ENCODE measurements around the gene ABCD3. TPM values are rescaled to one million over a fixed set of nuclear protein-coding genes. Genes with fewer than 3 reads are reported as not detected.

Gene ABCD3
- total RNA-seq, 1 donor from 2014 or later = 25.7 TPM

DNA sequence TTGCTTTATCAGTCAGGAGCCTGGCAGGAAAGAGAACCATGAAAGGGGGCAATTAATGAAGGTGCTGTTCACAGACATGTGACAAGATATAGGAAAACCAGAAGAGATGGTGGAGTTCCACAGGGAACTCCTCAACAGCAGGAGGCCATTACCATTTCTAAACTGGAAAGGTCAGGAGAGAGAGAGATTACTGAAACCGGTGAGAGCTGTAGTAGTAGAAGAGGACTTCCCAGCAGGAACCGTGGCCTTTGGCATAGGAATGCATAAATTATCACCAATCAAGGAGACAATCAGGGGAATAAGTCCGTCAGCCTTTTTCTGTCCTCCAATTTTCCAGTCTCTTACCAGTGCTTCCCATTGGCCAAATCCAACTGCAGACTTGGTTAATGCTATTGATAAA, 23.0 kb upstream of the ABCD3 start:
- no peaks in the 10 kb centered on the region for H3K36me3 Mint-ChIP-seq (ENCODE audit: low read depth)
- intact Hi-C loops (cut with micrococcal nuclease) = no loop called here
- peaks cover 12% of the 10 kb centered on the region for H3K27me3 Mint-ChIP-seq (ENCODE audit: insufficient read depth)
- no peaks in the 10 kb centered on the region for H3K4me1 Mint-ChIP-seq (ENCODE audit: low read depth)
- H3K27ac Mint-ChIP-seq = no peak overlapping the region
- DNase-seq (ENCODE audit: low spot score) = no peak
- no peaks in the 10 kb centered on the region for H3K9me3 Mint-ChIP-seq
- no peak overlapping the region for H3K4me3 Mint-ChIP-seq

DNA sequence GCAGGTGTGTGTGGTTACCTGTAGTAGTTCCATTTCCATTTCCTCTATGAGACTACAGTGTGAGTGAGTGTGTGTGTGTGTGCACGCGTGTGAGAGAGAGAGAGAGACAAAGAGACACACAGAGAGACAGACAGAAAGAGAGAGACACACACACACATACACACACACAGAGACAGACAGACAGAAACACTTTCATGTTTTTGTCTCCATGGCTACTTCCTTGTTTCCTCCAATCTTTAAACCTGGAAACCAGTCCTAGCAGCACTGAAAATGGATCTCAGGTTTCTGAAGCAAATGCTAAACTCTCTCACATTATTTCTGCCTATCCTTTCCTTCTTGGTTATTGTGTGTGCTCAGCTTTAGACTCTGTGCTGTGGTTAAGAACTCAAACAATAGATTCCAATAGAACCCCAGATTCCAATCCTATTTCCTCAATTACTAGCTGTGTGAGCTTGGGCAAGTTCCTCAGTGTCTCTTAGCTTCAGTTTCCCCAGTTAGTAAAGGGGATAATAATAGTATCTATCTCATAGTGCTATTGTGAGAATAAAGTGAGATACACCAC, 22.4 kb upstream of the ABCD3 start:
- H3K4me1 Mint-ChIP-seq (ENCODE audit: low read depth) = no peaks in the 10 kb centered on the region
- intact Hi-C loops (cut with micrococcal nuclease) = no loop called here
- H3K9me3 Mint-ChIP-seq = no peaks in the 10 kb centered on the region
- H3K27me3 Mint-ChIP-seq (ENCODE audit: insufficient read depth) = peaks cover 12% of the 10 kb centered on the region
- no peak for DNase-seq (ENCODE audit: low spot score)
- H3K36me3 Mint-ChIP-seq (ENCODE audit: low read depth) = no peaks in the 10 kb centered on the region
- no peak overlapping the region for H3K27ac Mint-ChIP-seq
- H3K4me3 Mint-ChIP-seq = no peak overlapping the region

DNA sequence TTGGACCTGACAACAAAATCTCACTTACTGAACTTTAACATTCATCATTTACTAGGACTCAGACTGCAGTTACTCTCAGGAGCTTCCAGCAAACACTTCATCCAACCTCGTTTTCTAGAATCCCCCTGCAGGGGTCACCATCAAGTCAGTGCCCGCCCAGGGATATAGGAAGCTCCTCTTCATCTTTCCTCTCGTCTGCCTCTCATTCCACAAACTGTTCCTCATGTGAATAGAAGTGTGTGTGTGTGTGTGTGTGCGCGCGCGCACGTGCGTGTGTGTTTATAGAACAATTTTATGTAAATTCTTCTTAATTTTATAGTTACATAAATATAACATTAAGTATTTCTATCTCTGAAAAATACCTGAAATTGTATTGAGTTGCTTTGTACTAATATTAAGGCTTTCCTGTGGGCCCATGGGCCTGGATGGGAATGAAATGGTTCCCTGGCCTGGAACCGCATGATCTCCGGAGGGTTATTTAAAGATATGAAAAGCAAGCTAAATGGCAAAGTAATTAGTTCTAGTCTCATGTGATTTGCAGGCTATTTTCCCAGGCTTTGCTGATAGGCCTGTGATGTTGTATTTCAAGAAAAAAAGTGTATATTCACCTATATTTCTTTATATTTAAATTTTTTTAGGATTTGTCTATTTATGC, 21.7 kb upstream of the ABCD3 start:
- no peak for DNase-seq (ENCODE audit: low spot score)
- H3K9me3 Mint-ChIP-seq = no peaks in the 10 kb centered on the region
- no peak overlapping the region for H3K27ac Mint-ChIP-seq
- H3K27me3 Mint-ChIP-seq (ENCODE audit: insufficient read depth) = peaks cover 15% of the 10 kb centered on the region
- no peak overlapping the region for H3K4me3 Mint-ChIP-seq
- intact Hi-C loops (cut with micrococcal nuclease) = no loop called here
- H3K36me3 Mint-ChIP-seq (ENCODE audit: low read depth) = no peaks in the 10 kb centered on the region
- H3K4me1 Mint-ChIP-seq (ENCODE audit: low read depth) = no peaks in the 10 kb centered on the region

DNA sequence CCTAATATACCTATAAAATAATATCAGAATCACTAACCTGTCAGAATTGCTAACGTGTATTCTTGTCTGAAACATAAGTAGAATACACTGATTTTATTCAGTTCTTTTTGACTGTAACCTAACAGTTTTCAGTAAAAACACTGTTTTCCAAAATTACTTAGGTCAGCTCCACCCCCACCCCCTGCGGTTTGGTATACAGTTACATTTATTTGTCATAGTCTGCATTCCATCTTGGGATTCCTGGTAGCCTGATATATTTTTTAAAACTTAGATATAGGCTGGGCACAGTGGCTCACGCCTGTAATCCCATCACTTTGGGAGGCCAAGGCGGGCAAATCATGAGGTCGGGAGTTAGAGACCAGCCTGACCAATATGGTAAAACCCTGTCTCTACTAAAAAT, 19.8 kb upstream of the ABCD3 start:
- no peaks in the 10 kb centered on the region for H3K9me3 Mint-ChIP-seq
- peaks cover 15% of the 10 kb centered on the region for H3K27me3 Mint-ChIP-seq (ENCODE audit: insufficient read depth)

DNA sequence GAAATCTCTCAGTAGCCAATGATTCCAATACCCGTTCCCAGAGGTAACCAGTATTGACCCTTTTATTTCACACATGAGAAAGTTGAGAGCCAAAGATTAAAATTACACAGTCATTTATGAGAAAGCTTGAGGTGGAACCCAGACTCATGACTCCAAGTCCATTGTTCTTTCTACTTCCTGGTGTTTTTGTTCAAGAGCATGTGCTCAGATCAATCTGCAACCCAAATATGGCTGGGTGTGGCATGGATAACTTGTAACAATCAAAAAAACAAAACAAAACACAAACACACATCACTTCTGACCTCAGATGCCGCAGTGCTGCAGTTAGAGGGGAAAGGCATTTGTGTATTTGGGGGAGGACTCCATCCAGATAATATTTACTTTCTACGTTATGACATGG, 18.7 kb upstream of the ABCD3 start:
- H3K36me3 Mint-ChIP-seq (ENCODE audit: low read depth) = no peaks in the 10 kb centered on the region
- H3K4me1 Mint-ChIP-seq (ENCODE audit: low read depth) = no peaks in the 10 kb centered on the region
- intact Hi-C loops (cut with micrococcal nuclease) = no loop called here
- no peaks in the 10 kb centered on the region for H3K9me3 Mint-ChIP-seq
- DNase-seq (ENCODE audit: low spot score) = no peak
- no peak overlapping the region for H3K27ac Mint-ChIP-seq
- H3K4me3 Mint-ChIP-seq = no peak overlapping the region
- H3K27me3 Mint-ChIP-seq (ENCODE audit: insufficient read depth) = peaks cover 14% of the 10 kb centered on the region

More for the DNA sequence above, 19.8 kb upstream of the ABCD3 start:
- intact Hi-C loops (cut with micrococcal nuclease) = no loop called here
- H3K36me3 Mint-ChIP-seq (ENCODE audit: low read depth) = no peaks in the 10 kb centered on the region
- H3K27ac Mint-ChIP-seq = no peak overlapping the region
- no peak for DNase-seq (ENCODE audit: low spot score)
- no peak overlapping the region for H3K4me3 Mint-ChIP-seq
- no peaks in the 10 kb centered on the region for H3K4me1 Mint-ChIP-seq (ENCODE audit: low read depth)

DNA sequence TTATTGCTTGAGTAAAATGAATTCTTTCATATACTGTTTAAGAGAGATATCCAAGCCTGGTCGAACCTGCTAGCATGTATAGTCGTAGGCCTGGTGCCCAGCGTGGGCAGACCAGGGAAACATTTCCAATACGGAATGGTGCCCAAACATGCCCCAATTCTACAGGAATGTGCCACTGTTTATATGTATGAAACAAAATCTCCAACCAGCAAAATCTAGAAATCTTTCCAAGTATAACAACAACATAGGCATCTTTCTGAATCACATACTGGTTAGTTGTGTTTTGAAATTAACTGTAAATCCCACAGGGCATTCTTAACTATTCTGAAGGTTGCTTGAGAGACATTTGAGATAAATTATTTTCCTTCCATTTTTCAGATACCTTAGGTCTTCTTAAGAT, 17.0 kb upstream of the ABCD3 start:
- no peak for DNase-seq (ENCODE audit: low spot score)
- intact Hi-C loops (cut with micrococcal nuclease) = no loop called here
- H3K9me3 Mint-ChIP-seq = no peaks in the 10 kb centered on the region
- no peak overlapping the region for H3K27ac Mint-ChIP-seq
- no peaks in the 10 kb centered on the region for H3K36me3 Mint-ChIP-seq (ENCODE audit: low read depth)
- H3K27me3 Mint-ChIP-seq (ENCODE audit: insufficient read depth) = peaks cover 11% of the 10 kb centered on the region
- H3K4me3 Mint-ChIP-seq = no peak overlapping the region
- H3K4me1 Mint-ChIP-seq (ENCODE audit: low read depth) = no peaks in the 10 kb centered on the region

DNA sequence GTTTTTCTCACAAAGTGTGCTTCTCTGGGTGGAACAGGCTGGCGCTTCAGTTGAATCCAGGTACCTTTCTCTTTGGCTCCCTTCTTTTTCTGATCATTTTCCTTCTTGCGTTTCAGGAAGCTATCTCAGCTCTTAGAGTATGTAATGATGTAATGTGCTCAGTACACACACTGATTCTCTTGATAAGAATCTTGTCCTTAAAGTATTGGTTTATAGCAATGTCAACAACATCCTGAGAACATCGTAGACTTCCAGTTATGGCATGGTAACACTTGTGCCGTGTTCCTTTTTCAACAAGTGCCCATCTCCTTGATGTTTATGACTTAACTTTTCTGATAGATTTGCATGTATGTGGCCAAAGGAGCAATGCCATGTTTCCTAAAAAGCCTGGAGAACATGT, 11.7 kb upstream of the ABCD3 start:
- no peaks in the 10 kb centered on the region for H3K9me3 Mint-ChIP-seq
- no peaks in the 10 kb centered on the region for H3K36me3 Mint-ChIP-seq (ENCODE audit: low read depth)
- peaks cover 21% of the 10 kb centered on the region for H3K27me3 Mint-ChIP-seq (ENCODE audit: insufficient read depth)
- no peak overlapping the region for H3K4me3 Mint-ChIP-seq
- intact Hi-C loops (cut with micrococcal nuclease) = no loop called here
- no peak overlapping the region for H3K27ac Mint-ChIP-seq
- no peak for DNase-seq (ENCODE audit: low spot score)
- H3K4me1 Mint-ChIP-seq (ENCODE audit: low read depth) = no peaks in the 10 kb centered on the region

DNA sequence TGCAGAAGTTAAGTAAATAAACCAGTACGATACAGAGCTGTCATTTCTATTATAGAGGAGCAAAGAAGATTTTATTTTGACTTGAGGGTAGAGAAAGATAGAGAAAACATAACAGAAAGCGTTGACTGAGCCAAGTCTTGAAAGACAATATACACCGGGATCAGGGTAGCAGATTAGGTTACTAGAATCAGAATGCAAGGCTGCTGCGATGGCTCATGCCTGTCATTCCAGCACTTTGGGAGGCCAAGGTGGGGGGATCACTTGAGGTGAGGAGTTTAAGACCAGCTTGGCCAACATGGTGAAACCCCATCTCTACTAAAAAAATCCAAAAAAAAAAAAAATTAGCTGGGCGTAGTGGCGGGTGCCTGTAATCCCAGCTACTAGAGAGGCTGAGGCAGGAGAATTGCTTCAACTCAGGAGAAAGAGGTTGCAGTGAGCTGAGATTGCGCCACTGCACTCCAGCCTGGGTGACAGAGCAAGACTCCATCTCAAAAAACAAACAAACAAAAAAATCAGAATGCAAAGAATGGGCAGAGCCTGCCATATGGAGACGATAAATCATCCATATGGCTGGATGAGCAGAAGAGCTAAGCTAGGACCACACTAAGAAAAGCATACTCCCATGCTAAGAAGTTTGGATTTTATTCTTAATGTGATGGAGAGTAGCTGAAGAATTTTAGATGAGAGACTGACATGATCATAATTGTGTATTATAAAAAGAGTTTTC, 9.9 kb upstream of the ABCD3 start:
- Mint-ChIP-seq H3K9me3 (no peaks in the 10 kb centered on the region), H3K27me3 (ENCODE audit: insufficient read depth) (peaks cover 18% of the 10 kb centered on the region), H3K27ac (no peak overlapping the region), H3K36me3 (ENCODE audit: low read depth) (no peaks in the 10 kb centered on the region), H3K4me3 (no peak overlapping the region), H3K4me1 (ENCODE audit: low read depth) (no peaks in the 10 kb centered on the region)
- no peak for DNase-seq (ENCODE audit: low spot score)
- intact Hi-C loops (cut with micrococcal nuclease) = no loop called here

DNA sequence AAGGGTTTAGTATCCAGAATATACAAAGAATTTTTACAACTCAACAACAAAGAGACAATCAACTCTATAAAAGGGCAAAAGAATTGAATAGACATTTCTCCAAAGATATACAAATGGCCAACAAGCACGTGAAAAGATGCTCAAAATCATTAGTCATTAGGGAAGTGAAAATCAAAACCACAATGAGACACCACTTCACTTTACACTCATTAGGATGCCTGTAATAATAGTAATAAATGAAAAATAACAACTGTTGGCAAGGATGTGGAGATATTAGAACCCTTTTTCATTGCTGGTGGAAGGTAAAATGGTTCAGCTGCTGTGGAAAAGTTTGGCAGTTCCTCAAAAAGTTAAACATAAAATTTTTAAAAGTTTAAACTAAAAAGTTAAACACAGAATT, 7.0 kb upstream of the ABCD3 start:
- Mint-ChIP-seq H3K4me1 (ENCODE audit: low read depth) (no peaks in the 10 kb centered on the region), H3K27me3 (ENCODE audit: insufficient read depth) (peaks cover 23% of the 10 kb centered on the region), H3K4me3 (no peak overlapping the region), H3K9me3 (no peaks in the 10 kb centered on the region), H3K27ac (no peak overlapping the region), H3K36me3 (ENCODE audit: low read depth) (no peaks in the 10 kb centered on the region)
- intact Hi-C loops (cut with micrococcal nuclease) = loop anchor here (10.0 kb wide), 1 partner anchor 166 kb away; no protein-coding TSS in a partner anchor
- no peak for DNase-seq (ENCODE audit: low spot score)

DNA sequence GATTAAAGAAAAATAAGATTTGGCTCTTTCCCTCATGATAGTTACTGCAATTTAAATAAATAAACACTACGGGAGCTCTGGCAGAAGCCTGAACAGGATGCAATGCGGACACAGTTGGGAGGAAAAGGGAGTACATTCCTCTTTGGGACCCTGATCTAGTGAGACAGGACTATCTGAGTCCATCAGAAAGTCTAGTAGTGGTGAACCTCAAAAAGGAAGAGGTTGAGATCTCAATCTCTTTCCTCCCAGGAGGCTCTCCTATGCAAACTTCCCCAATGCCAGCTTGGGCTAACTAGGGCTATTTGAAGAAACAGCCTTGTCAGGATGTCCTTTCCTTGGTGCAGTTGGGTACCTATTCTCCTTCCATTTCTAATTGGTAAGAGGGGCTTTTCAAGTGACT, 4.9 kb upstream of the ABCD3 start:
- H3K27ac Mint-ChIP-seq = no peak overlapping the region
- H3K9me3 Mint-ChIP-seq = no peaks in the 10 kb centered on the region
- H3K4me3 Mint-ChIP-seq = no peak overlapping the region
- intact Hi-C loops (cut with micrococcal nuclease) = loop anchor here (10.0 kb wide), 1 partner anchor 169 kb away; no protein-coding TSS in a partner anchor
- no peaks in the 10 kb centered on the region for H3K36me3 Mint-ChIP-seq (ENCODE audit: low read depth)
- peaks cover 23% of the 10 kb centered on the region for H3K27me3 Mint-ChIP-seq (ENCODE audit: insufficient read depth)
- H3K4me1 Mint-ChIP-seq (ENCODE audit: low read depth) = no peaks in the 10 kb centered on the region
- DNase-seq (ENCODE audit: low spot score) = no peak

DNA sequence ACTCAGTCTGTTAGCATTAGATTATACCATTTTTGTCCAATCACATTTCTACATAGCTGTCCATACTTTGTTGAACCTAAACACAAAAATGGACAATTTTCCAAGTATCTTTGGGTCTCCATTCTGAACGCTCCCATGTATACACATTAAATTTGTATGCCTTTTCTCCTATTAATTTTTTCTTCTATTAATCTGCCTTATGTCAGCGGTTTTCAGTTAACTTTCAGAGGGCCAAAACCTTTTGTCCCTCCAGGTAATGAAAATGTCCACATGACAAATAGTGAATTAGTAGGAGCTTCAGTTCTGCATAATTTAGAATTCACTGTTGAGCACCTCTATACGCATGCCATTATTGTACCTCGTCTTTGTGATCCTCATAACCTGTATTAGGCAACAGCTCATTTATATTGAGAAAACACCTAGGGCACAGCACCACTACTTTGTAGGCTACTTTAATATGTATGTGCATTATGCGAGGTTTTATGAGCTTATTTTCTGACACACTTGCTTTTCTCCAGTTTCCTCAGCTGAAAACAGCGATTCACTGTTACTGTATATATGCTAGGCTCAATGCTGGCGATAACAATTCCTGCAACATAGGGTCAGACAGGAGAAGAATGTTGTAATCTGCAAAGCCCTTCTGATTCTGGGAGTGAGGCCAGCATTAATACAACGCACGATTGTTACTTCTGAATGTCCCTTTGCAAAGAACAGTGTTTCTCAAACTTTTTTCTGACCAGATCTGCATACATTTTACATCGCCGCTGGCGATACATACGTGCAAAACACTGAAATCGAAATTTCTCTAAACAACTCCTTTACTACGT, 1.1 kb upstream of the ABCD3 start:
- no peaks in the 10 kb centered on the region for H3K9me3 Mint-ChIP-seq
- peaks cover 15% of the 10 kb centered on the region for H3K27me3 Mint-ChIP-seq (ENCODE audit: insufficient read depth)
- no peak for DNase-seq (ENCODE audit: low spot score)
- no peak overlapping the region for H3K27ac Mint-ChIP-seq
- intact Hi-C loops (cut with micrococcal nuclease) = loop anchor here (10.0 kb wide), 1 partner anchor 172 kb away; no protein-coding TSS in a partner anchor
- H3K4me3 Mint-ChIP-seq = no peak overlapping the region
- H3K4me1 Mint-ChIP-seq (ENCODE audit: low read depth) = peaks cover 28% of the 10 kb centered on the region
- no peaks in the 10 kb centered on the region for H3K36me3 Mint-ChIP-seq (ENCODE audit: low read depth)

DNA sequence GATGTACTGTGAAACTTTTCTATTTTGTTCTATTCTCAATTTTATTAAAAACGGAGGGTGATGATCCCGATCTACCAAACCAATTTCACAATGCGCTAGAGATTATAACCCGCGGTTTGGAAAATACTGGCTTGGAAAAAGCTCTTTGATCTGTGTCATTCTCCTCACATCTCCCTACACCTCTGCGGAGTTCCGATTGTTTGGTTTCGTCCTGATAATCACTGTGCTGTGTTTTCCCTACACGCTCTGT, 536 bp upstream of the ABCD3 start:
- H3K36me3 Mint-ChIP-seq (ENCODE audit: low read depth) = no peaks in the 10 kb centered on the region
- intact Hi-C loops (cut with micrococcal nuclease) = loop anchor here (10.0 kb wide), 1 partner anchor 173 kb away; no protein-coding TSS in a partner anchor
- H3K27ac Mint-ChIP-seq = no peak overlapping the region
- no peaks in the 10 kb centered on the region for H3K9me3 Mint-ChIP-seq
- peaks cover 15% of the 10 kb centered on the region for H3K27me3 Mint-ChIP-seq (ENCODE audit: insufficient read depth)
- no peak overlapping the region for H3K4me3 Mint-ChIP-seq
- H3K4me1 Mint-ChIP-seq (ENCODE audit: low read depth) = peaks cover 31% of the 10 kb centered on the region
- DNase-seq (ENCODE audit: low spot score) = no peak
